ENCODE measurements around the gene MAPRE2.

Gene MAPRE2

DNA sequence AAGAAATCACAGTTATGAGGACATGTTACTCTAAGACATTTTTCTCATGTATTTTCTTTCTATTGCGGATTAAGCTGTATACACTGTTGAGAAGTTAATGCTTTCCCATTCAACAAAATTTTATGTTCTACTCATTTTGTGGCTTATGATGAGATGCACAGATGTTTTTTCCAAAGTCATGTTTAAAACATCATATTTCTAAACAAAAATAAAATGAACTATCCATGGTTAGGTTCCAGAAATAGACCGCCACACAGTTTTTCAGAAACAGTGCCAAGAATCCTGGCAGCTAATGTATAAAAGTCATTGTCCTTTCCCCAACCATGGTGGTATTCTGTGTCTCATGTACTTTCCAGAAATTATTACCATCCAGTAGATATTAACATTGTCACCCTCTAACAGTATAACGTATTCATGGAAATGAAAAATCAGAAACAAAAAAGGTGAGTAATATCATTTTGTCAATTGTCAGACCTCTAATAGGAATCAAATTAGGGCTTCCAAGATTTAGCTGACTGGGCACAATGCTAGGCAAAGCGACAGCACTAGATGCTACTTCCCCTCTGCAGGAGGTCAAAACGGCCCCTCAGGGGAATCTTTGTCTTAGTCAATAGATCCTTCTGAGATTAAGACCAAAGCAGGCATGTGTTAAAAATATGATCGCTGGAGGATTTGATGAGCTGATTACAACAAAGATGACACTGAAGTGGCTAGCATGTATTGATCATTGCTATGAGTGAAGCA, 145.2 kb downstream of the MAPRE2 start:
- Histone ChIP-seq H3K27me3 (ENCODE audit: low read depth, low read length) (no peaks in the 10 kb centered on the region), H3K36me3 (replicated peaks; ENCODE audit: low read depth, low read length) (peaks cover 15% of the 10 kb centered on the region), H3K9me3 (ENCODE audit: insufficient read depth, low read length) (no peaks in the 10 kb centered on the region), H4K20me1 (ENCODE audit: insufficient read depth, low read length) (no peaks in the 10 kb centered on the region), H2AFZ (ENCODE audit: low read depth, low read length) (peak overlapping the region; percentile 37), H3K79me2 (ENCODE audit: low read length) (no peaks in the 10 kb centered on the region), H3K4me3 (ENCODE audit: low read length) (no peak overlapping the region), H3K4me2 (ENCODE audit: low read length) (peak overlapping the region; percentile 23), H3K27ac (ENCODE audit: low read length) (peak overlapping the region; percentile 61), H3K9ac (ENCODE audit: low read length) (peak overlapping the region; percentile 17; the same call in 1 of the 2 replicates), H3K4me1 (ENCODE audit: low read length) (peaks cover 54% of the 10 kb centered on the region)
- TF ChIP-seq EZH2phosphoT487 (IDR thresholded peaks at IDR 0.05; ENCODE audit: low read depth) = no peak
- TF ChIP-seq, protein P1, sequence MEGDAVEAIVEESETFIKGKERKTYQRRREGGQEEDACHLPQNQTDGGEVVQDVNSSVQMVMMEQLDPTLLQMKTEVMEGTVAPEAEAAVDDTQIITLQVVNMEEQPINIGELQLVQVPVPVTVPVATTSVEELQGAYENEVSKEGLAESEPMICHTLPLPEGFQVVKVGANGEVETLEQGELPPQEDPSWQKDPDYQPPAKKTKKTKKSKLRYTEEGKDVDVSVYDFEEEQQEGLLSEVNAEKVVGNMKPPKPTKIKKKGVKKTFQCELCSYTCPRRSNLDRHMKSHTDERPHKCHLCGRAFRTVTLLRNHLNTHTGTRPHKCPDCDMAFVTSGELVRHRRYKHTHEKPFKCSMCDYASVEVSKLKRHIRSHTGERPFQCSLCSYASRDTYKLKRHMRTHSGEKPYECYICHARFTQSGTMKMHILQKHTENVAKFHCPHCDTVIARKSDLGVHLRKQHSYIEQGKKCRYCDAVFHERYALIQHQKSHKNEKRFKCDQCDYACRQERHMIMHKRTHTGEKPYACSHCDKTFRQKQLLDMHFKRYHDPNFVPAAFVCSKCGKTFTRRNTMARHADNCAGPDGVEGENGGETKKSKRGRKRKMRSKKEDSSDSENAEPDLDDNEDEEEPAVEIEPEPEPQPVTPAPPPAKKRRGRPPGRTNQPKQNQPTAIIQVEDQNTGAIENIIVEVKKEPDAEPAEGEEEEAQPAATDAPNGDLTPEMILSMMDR (IDR thresholded peaks at IDR 0.05; ENCODE audit: low read depth, low read length) = no peak

DNA sequence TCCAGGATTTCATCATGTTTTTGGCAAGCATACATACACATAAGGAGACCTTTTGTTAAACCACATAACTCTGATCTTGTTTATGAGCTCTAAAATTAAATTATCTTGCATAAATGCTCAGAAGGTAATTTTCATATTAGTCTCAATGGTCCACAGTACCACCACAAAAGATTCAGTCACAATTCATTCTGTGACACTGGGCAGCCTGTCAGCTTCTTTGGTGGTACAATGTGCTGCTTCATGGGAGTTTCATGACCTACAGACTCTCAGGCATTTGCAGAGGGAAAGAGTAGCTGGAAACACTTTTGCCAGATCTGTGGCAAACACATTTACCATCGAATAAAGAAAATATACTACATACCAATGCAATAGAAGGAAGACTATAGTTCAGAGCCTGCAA, 148.3 kb downstream of the MAPRE2 start:
- Histone ChIP-seq H4K20me1 (ENCODE audit: insufficient read depth, low read length) (no peaks in the 10 kb centered on the region), H3K9me3 (ENCODE audit: insufficient read depth, low read length) (no peaks in the 10 kb centered on the region), H3K4me1 (ENCODE audit: low read length) (peaks cover 31% of the 10 kb centered on the region), H3K4me2 (ENCODE audit: low read length) (no peak overlapping the region), H3K4me3 (ENCODE audit: low read length) (no peak overlapping the region), H3K9ac (ENCODE audit: low read length) (no peak overlapping the region), H3K79me2 (ENCODE audit: low read length) (no peaks in the 10 kb centered on the region), H3K36me3 (replicated peaks; ENCODE audit: low read depth, low read length) (peaks cover 7% of the 10 kb centered on the region), H3K27ac (ENCODE audit: low read length) (no peak overlapping the region), H3K27me3 (ENCODE audit: low read depth, low read length) (no peaks in the 10 kb centered on the region), H2AFZ (ENCODE audit: low read depth, low read length) (no peak overlapping the region)
- TF ChIP-seq, protein P1 (IDR thresholded peaks at IDR 0.05; ENCODE audit: low read depth, low read length) = no peak
- TF ChIP-seq EZH2phosphoT487 (IDR thresholded peaks at IDR 0.05; ENCODE audit: low read depth) = no peak

DNA sequence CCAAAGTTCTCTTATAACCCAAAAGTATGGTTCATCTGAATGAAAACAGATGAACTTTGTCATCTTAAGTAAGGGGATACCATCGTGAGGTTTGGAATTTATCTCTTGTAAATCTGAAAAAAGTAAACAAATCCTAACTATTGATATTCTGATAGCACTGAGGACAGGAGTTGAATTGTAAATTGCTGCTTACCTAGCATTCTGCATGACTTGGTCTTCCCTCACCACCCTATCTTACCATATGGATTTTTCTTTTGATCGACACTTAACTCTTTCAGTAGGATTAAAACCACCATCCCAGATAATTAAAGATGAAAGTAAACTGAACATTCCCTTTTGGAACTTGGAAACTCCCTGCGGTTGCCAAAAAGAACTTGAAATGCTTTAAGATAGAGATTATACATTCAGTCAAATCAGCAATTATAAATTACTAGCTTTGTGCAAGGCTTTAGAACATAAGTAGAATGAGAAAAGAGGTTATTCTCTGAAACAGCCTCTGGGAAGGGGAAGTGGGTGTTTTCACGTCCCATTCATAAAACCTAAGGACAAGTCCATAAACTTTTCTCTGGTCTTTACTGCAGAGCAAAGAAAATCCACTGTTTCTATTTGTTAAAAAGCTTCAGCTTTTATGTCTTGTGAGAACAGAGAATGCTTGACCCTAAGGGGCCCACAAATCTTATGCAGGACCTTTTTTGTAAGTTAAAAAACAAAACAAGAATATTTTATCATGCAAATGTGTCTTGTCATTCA, 149.9 kb downstream of the MAPRE2 start:
- H3K36me3 ChIP-seq (replicated peaks; ENCODE audit: low read depth, low read length) = no peaks in the 10 kb centered on the region
- peaks cover 26% of the 10 kb centered on the region for H3K4me1 ChIP-seq (ENCODE audit: low read length)
- H3K27me3 ChIP-seq (ENCODE audit: low read depth, low read length) = no peaks in the 10 kb centered on the region
- no peaks in the 10 kb centered on the region for H4K20me1 ChIP-seq (ENCODE audit: insufficient read depth, low read length)
- no peaks in the 10 kb centered on the region for H3K79me2 ChIP-seq (ENCODE audit: low read length)
- 0 out of 2 replicates have a peak overlapping the region, but pooled peaks have one; percentile 26 for H2AFZ ChIP-seq (ENCODE audit: low read depth, low read length)
- H3K4me2 ChIP-seq (ENCODE audit: low read length) = peak overlapping the region; percentile 15
- H3K9me3 ChIP-seq (ENCODE audit: insufficient read depth, low read length) = no peaks in the 10 kb centered on the region
- H3K9ac ChIP-seq (ENCODE audit: low read length) = no peak overlapping the region
- no peak overlapping the region for H3K27ac ChIP-seq (ENCODE audit: low read length)
- TF ChIP-seq EZH2phosphoT487 (IDR thresholded peaks at IDR 0.05; ENCODE audit: low read depth) = no peak
- TF ChIP-seq, protein P1 (IDR thresholded peaks at IDR 0.05; ENCODE audit: low read depth, low read length) = no peak
- no peak overlapping the region for H3K4me3 ChIP-seq (ENCODE audit: low read length)

DNA sequence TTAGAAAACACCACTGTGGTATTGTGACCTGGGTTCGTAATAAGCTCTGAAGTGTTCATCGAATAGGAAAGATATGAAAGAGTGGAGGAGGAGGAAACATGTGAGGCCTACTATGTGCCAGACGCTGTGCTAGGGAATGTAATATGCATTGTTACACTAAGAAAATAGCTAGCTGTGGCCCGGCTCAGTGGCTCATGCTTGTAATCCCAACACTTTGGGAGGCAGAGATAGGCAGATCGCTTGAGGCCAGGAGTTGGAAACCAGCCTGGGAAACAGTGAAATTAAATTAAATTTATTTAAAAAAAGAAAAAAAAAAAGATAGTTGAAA, 150.4 kb downstream of the MAPRE2 start:
- peaks cover 21% of the 10 kb centered on the region for H3K4me1 ChIP-seq (ENCODE audit: low read length)

More for the DNA sequence above, 150.4 kb downstream of the MAPRE2 start:
- H3K9me3 ChIP-seq (ENCODE audit: insufficient read depth, low read length) = no peaks in the 10 kb centered on the region
- H3K9ac ChIP-seq (ENCODE audit: low read length) = no peak overlapping the region
- TF ChIP-seq, protein P1 (IDR thresholded peaks at IDR 0.05; ENCODE audit: low read depth, low read length) = no peak
- no peaks in the 10 kb centered on the region for H4K20me1 ChIP-seq (ENCODE audit: insufficient read depth, low read length)
- no peaks in the 10 kb centered on the region for H3K27me3 ChIP-seq (ENCODE audit: low read depth, low read length)
- no peaks in the 10 kb centered on the region for H3K36me3 ChIP-seq (replicated peaks; ENCODE audit: low read depth, low read length)
- H2AFZ ChIP-seq (ENCODE audit: low read depth, low read length) = 0 out of 2 replicates have a peak overlapping the region, but pooled peaks have one; percentile 26
- no peak overlapping the region for H3K27ac ChIP-seq (ENCODE audit: low read length)
- peak overlapping the region; percentile 15 for H3K4me2 ChIP-seq (ENCODE audit: low read length)
- H3K4me3 ChIP-seq (ENCODE audit: low read length) = no peak overlapping the region
- no peaks in the 10 kb centered on the region for H3K79me2 ChIP-seq (ENCODE audit: low read length)
